Femur (tissue), 1 donor: Measurements from ENCODE around the gene JUNB.

Experiments
- DNase-seq: peaks from one replicate; pipeline ENCODE4 v3.0.0-alpha.2; 2017

The JUNB gene

DNA sequence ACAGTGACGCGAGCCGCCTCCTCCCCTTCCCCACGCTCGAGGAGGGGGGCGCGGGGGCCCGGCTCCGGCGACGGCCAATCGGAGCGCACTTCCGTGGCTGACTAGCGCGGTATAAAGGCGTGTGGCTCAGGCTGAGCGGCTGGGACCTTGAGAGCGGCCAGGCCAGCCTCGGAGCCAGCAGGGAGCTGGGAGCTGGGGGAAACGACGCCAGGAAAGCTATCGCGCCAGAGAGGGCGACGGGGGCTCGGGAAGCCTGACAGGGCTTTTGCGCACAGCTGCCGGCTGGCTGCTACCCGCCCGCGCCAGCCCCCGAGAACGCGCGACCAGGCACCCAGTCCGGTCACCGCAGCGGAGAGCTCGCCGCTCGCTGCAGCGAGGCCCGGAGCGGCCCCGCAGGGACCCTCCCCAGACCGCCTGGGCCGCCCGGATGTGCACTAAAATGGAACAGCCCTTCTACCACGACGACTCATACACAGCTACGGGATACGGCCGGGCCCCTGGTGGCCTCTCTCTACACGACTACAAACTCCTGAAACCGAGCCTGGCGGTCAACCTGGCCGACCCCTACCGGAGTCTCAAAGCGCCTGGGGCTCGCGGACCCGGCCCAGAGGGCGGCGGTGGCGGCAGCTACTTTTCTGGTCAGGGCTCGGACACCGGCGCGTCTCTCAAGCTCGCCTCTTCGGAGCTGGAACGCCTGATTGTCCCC is at the start of gene JUNB:
JUNB (plus strand) TSS at position 142 of the 706 bp plus-strand sequence; CDS start at position 428, 286 bp downstream.
- DNase-seq = peak; percentile 98

DNA sequence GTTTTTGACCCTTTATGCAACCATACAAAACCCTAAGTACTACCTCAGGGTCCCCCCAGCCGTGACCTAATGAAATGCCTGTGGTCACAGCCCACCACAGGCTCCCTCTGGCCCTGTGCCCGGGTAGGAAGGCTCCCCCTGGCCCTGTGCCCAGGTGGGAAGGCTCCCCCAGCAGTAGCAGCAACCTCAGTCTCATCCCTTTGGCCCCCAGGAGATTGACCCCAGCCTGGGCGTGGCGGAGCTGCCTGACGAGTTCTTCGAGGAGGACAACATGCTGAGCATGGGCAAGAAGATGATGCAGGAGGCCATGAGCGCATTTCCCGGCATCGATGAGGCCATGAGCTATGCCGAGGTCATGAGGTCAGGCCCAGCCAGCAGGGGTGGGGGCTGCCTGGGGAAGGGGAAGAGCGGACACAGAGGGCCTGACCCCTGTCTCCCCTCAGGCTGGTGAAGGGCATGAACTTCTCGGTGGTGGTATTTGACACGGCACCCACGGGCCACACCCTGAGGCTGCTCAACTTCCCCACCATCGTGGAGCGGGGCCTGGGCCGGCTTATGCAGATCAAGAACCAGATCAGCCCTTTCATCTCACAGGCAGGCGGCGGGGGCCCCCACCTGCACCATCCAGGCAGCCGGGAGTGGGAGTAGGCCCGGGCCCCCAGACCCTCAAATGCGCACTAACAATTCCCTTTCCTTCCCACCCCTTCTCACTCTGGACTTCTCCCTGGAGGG is 46.0 kb upstream of the JUNB start:
- no peak for DNase-seq

DNA sequence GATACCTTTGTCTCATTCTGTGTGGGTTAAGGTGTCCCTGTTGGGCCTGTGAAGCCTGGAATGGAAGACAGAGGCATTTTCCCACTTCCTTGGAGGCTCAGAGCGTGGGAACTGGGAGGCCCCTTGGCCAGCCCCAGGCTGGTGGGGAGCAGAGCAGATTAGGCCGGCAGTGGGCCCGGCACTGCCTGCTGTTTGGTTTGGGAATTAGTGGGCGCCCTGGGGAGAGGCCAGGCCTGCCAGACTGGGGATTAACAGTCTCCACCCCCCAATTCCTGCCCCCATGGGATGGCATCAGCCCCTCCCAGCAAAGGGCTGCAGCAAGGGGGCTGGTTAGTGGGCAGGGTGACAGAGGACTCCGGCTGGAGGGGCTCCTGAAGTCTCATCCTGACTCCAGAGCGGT is 42.8 kb upstream of the JUNB start:
- no peak for DNase-seq

DNA sequence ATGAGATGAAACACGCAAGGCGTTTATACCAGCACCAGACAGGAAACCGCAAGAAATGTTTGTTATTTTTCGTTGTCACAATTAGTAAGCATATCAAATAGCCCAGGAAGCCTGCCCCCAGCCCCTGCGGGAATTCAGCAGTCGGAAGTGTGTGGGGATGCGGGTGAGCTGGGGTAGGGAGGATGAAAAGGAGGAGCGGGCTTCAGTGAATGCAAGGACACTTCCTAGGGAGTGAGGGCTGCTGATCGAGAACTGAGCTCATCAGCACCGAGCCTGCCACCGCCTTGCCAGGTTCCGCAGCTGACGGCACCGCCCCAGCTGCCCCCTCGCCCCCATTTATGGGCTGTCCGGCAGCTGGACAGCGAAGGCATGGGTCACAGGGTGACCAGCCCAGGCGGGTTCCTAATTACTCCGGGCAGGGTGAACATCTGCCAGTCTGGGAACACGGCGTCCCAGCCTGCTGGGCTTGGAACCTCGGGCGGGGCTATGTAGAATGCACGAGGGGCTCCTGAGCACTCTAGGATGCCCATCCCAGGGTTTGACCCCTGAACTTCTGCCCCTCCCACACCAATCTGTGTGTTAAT is 41.3 kb upstream of the JUNB start:
- DNase-seq = no peak

DNA sequence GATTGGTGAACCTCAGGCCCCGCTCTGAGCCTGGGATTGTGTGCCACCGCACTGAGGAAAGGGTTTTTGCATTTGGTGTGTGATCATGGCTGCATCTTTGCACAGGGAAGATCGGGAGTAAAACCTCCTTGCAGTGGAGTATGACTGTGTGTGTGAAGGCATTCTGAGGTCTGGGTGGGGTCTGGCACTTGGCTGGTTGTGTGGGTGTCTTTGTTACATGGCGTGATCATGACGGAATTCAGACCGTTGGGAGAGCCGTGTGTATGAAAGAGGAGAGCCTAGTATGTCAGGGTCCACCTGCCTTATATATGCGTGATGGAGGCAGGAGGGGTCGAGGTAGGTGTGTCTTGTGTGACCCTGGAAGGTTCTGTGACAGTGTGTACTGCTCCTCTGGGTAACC is 40.4 kb upstream of the JUNB start:
- DNase-seq = no peak

DNA sequence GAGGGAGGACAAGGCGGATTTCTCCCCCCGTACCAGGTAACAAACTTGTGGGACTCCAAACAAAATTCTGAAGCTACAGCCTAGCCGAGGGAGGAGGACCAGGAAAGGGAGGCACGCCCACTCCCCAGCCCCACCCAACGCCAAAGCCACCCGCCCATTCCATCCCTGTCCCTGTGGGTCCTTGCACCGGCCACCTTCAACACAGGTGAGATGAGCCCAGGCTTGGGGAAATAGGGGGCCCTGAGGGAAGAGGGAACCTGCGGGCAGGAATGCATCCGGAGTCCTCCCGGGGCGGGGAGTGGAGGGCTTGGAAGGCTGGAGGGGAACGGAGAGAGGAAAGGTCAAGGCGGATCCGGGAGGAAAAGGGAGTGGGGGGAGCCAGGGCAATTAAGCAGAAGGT is 39.7 kb upstream of the JUNB start, which contains the start of gene BEST2:
BEST2 (plus strand) TSS at position 157 of the 400 bp plus-strand sequence. CDS start 802 bp downstream, outside the sequence.
- DNase-seq = no peak

DNA sequence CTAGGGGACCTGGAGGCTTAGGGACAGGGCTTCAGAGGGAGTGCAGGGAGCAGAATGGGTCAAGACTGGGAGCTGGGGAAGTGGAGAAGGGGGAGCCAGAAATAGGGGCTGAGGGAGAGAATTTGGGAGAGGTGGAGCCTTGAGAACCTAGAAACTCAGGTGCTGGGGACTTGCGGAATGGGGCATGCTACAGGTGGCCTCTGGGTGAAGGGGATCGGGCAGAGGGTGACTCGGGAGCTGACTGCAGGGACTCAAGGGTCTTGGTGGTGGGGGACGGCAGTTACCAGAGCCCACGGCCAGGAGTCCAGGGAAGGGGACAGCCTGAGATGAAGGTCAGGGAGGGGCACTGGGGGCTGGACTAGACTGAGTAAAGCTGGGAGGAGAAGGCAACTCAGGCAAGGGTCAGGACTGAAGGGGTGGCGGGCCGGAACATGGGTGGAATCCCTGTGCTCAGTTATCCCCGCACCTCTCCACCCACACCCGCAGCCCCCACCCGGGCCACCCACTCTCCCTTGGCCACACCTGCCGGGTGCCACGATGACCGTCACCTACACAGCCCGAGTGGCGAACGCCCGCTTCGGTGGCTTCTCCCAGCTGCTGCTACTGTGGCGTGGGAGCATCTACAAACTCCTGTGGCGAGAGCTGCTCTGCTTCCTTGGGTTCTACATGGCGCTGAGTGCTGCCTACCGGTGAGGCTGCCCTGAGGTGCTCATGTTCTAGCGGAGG is 39.1 kb upstream of the JUNB start:
- DNase-seq = no peak

DNA sequence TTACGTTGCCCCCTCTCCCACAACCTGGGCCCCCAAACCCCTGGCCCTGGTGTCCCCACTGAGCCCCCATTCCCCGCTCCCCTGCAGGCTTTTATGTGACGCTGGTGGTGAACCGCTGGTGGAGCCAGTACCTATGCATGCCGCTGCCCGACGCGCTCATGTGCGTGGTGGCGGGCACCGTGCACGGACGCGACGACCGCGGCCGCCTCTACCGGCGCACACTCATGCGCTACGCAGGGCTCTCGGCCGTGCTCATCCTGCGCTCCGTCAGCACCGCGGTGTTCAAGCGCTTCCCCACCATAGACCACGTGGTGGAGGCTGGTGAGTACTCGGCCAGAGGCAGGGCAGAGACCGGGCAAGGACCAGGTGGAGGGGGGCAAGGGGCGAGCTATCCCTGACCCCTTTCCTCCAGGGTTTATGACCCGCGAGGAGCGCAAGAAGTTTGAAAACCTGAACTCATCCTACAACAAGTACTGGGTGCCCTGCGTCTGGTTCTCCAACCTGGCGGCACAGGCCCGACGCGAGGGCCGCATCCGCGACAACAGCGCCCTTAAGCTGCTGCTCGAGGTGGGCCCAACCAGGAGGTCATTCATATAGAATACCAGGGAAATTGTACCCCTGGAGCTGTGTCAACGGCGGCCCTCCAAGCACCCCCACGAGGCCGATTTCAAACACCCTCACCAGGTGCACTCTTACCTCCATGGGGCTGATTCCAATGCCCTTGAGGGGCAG is 36.7 kb upstream of the JUNB start:
- DNase-seq = no peak

DNA sequence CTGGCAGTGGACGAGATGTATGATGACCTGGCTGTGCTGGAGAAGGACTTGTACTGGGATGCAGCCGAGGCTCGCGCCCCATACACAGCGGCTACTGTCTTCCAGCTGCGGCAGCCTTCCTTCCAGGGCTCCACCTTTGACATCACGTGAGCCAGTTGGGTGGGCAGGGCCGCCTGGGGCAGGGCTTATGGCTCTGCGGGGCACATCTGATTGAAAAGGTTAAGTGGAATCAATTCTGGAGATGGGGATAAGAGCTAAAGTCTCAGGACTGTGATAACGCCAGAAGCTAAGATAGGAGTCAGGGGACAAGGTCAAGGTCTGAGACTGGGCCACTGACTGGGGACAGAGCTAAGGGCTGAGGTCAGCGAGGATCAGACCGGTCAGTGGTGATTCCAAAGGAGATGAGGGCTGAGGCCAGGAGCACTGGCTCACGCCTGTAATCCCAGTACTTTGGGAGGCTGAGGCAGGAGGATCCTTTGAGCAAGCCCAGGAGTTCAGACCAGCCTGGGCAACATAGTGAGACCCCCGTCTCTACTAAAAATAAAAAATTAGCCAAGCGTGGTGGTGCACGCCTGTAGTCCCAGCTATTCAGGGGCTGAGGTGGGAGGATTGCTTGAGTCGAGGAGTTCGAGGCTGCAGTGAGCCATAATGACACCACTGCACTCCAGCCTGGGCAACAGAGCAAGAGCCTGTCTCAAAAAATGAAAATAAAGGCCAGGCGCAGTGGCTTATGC is 35.0 kb upstream of the JUNB start:
- no peak for DNase-seq

DNA sequence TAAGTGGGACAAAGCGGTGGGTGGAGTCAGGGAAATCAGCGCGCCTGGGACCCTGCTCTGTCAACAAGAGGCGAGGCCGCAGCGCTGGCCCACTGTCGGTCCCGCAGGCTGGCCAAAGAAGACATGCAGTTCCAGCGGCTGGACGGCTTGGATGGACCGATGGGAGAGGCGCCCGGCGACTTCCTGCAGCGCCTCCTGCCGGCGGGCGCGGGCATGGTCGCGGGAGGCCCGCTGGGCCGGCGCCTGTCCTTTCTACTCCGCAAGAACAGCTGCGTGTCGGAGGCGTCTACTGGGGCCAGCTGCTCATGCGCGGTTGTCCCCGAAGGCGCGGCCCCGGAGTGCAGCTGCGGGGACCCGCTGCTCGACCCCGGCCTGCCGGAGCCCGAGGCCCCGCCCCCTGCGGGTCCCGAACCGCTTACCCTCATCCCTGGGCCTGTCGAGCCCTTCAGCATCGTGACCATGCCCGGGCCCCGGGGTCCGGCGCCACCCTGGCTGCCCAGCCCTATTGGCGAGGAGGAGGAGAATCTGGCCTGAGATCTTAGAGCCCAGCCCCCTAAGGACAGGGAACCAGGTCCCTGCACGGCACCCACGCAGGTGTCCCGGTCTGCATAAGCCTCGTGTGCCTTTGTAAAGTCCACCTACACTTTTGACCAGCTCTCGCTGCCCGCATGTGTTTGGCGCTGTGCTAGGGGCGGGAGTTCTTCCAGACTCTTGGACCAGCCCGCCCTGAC is 33.6 kb upstream of the JUNB start:
- DNase-seq = peak; percentile 84

DNA sequence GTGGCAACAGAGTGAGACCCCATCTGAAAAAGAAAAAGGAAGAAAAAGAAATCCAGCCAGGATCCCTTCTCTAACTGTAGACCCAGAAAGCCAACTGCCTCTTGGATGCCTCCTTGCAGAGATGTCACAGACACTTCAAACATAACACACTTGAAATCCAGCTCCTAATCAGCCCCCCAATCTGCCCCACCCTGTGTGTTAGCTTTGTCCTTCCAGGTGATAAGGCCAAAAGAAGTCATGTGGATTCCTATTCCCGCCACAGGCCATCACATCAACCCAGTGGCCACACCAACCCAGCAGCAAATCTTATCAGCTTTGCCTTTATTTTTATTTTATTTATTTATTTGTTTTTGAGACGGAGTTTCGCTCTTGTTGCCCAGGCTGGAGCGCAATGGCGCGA is 31.6 kb upstream of the JUNB start:
- no peak for DNase-seq

DNA sequence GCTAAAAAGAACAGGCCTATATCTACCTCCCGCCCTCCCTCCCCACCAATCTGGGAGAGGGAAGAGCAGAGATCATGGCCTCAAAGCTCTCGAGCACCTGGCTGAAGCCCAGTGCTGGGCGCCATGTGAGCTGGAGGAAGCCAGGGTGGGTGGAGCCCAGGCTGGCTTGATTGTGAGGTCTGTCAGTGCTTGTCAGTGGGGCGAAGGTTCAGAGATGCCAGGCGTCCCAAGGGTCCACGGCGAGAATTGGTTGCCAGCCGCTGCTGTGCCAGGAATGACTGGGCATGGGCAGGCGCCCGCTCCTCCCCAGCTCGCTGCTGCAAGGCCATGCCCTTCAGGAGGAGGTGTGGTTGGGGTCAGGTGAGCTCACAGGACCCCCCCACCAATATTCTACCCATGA is 28.2 kb upstream of the JUNB start:
- no peak for DNase-seq

DNA sequence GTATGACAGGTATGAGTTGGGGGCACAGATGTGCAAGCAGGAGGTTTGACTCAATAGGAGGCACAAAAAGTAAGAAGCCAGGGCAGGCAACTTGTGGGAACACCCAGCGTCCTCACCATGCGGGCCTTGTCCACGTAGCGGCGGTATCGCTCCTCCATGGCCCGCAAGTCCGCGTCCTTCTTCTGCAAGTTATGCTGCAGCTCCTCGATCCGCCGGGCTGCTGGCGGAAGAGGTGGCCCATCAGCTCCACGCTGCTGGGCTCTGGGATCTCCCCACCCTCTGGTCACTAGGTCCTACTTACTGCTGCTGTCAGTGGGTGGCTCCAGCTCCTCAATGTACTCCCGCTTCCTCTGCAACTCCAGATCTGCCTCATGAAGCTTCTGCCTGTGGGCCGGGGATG is 26.6 kb upstream of the JUNB start:
- no peak for DNase-seq

DNA sequence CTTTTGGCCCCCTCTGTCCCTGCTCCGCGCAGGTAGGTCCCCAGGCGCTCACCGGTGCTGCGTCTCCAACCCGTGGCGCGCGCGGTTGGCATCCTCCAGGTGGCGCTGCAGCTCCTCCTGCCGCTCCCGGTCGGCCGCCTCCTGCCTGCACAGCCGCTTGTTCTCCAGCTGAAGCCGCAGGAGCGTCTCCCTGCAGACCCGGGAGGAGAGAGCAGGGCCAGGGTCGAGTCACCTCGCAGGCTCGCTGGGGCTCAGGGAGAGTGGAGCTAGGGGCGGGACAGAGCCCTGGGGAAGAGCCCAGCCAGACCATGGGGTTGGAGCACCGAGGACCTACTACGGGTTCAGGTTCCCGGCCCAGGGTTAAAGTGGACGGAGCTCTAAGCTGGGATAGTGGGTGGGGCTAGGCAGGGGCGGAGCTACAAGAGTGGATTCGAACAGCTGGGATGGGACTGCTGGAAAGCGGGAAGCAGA is 25.2 kb upstream of the JUNB start:
- DNase-seq = no peak

DNA sequence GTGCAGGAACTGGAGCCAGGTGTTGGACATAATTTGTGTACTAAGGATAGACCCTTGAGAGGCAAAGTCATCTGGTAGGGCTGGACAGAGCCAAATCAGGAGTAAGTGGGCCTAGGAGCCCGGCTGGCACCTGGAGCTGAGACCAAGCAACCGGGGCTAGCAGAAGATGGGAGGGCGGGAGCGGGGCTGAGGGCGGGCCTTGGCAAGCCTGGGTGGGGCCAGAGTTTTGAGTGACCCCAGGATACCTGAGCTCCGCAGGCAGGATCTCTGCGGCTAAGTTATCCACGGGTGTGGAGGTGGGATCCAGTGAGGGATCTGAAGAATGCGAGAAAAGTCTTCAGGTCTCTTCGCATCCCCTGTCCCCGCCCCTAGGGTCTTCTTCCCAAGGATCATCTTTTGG is 24.1 kb upstream of the JUNB start:
- no peak for DNase-seq

DNA sequence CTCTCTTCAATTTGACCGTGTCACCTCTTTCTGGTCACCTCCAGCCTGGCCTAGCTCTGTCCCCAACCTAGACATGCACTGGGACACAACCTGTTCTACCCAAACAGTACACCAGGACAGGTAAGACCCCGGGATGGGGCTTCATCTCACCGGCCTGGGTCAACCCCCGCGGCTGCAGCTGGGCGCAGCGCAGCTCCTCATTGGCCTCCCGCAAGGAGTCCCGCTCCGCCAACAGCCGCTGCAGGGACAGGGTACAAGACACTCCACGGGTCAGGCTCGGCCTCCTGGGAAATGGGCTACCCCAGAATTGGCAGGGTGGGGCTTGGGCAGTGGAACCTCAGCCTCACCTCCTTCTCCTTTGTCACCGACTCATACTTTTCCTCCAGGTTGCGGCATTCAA is 23.6 kb upstream of the JUNB start:
- no peak for DNase-seq

DNA sequence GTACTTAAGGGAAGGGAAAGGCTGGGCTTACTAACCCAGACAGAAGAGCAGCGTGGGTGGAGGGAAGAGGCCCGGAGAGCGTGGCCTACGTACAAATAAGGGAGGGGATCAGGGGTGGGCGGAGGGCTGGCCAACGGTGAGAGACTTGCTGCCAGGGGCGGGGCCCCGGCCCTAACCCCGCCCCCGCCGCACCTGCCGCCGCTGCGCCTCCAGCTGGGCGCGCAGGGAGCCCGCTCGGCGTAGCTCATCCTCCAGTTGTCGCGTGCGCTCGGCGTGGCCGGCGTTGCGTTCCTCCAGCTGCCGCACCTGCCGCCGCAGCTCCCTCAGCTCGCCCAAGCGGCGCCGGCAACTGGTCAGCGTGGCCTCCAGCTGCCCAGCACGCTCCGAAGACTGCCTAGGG is 21.6 kb upstream of the JUNB start:
- DNase-seq = peak; percentile 47

DNA sequence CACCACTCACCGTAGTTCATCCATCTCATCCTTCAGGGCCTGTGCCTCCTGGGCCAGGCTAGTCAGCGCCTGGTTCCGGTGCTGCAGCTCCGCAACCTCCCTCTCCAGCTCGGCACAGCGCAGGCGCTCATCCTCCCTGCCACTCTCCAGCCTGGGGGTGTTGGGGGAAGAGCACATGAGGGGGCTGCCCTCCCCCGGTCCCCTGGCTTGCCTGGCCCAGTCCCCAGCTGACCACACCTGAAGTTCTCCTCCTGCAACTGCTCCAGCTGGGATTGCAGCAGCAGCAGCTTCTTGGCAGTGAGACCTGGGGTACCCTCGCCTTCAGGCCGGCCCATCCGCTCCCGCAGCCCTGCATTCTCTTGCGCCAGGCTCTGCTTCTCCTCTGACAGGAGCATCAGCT is 20.4 kb upstream of the JUNB start:
- no peak for DNase-seq

DNA sequence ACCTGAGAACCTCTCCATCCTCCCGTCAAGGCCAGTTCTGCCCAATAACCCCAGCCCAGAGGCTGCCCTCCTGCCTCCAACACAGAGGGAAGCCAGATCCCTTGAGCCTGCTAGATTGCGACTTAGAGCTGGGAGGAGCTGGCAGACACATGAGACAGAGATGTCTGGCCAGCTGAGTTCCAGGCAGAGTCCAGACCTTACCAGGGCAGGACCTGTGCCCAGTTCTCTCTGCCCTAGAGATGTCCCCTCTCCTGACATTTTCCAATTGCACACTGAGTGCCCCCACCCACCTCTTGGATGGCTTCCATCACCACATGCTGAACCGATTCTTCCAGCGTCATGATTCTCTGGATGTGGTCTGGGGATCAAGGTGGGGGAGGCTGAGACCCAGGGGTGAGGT is 19.0 kb upstream of the JUNB start:
- DNase-seq = no peak

DNA sequence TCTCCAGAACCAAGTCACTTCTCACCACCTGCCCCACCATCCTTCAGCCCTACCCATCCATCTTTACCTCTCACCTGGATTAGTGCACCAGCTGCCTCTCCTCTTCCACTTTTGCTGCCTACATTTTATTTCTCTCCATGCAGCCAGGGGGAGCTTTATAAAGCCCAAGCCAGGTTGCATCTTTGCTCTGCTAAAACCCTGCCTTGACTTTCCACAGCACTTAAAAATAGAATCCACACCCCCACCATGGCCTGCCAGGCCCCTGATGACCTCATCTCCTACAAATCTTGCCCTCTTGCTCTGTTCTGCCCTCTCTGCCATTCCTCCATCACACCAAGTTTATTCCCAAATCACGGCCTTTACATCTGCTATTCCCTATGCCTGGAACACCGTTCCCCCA is 17.7 kb upstream of the JUNB start:
- DNase-seq = no peak
